Calu3 (cell line): ENCODE results near the gene KMT2D. TPM values are rescaled to one million over a fixed set of nuclear protein-coding genes. Genes with fewer than 3 reads are reported as not detected.

Source experiments
- BruUV-seq: library from RNA; stranded (reverse); fragments of 400-500 nt; replicated peaks from 2 replicates; lab custom pipeline; 2021; lab: Mats Ljungman, UMichigan
- CTCF ChIA-PET: fragments of 300-600 bp; sonication (Branson Sonifier 250); formaldehyde crosslinking; loops from one replicate; lab custom pipeline; 2022; ENCODE audit warnings: antibody characterized with exemption; lab: Charles Lee
- DNase-seq: peaks from one replicate; pipeline ENCODE4 v3.0.0; 2022
- H3K27ac Mint-ChIP-seq: one replicate; pipeline ENCODE4 v1.8.0; 2022; ENCODE audit warnings: mixed read lengths; ENCODE audit not compliant: unreplicated experiment
- H3K27me3 Mint-ChIP-seq: one replicate; pipeline ENCODE4 v1.8.0; 2022; ENCODE audit warnings: mixed read lengths; ENCODE audit not compliant: unreplicated experiment
- H3K36me3 Mint-ChIP-seq: one replicate; pipeline ENCODE4 v1.8.0; 2022; ENCODE audit warnings: mild to moderate bottlenecking, moderate library complexity, mixed read lengths; ENCODE audit not compliant: insufficient read depth, unreplicated experiment
- H3K4me1 Mint-ChIP-seq: one replicate; pipeline ENCODE4 v1.8.0; 2022; ENCODE audit warnings: mild to moderate bottlenecking, low read depth, mixed read lengths; ENCODE audit not compliant: unreplicated experiment
- H3K4me3 Mint-ChIP-seq: one replicate; pipeline ENCODE4 v1.8.0; 2022; ENCODE audit warnings: mild to moderate bottlenecking, low read depth, moderate library complexity, mixed read lengths; ENCODE audit not compliant: unreplicated experiment
- H3K9me3 Mint-ChIP-seq: one replicate; pipeline ENCODE4 v1.8.0; 2022; ENCODE audit warnings: low read depth, mixed read lengths; ENCODE audit not compliant: unreplicated experiment
- intact Hi-C: fragments of 100-400 bp; cut with micrococcal nuclease; formaldehyde crosslinking; loops from one replicate; pipeline ENCODE4 v1.10.0; 2022; ENCODE audit not compliant: unreplicated experiment
- total RNA-seq: library from RNA; stranded (reverse); gene quantifications from 2 replicates; pipeline ENCODE4 v1.2.3, GENCODE V29; 2022
- TF ChIP-seq, protein P1 (sequence below): fragments of 200-600 bp; IDR thresholded peaks from one replicate; pipeline ENCODE4 v1.8.0; 2022; ENCODE audit warnings: antibody characterized with exemption; ENCODE audit not compliant: unreplicated experiment

Gene KMT2D
- total RNA-seq, 1 experiment from 2014 or later = 72.9 TPM

DNA sequence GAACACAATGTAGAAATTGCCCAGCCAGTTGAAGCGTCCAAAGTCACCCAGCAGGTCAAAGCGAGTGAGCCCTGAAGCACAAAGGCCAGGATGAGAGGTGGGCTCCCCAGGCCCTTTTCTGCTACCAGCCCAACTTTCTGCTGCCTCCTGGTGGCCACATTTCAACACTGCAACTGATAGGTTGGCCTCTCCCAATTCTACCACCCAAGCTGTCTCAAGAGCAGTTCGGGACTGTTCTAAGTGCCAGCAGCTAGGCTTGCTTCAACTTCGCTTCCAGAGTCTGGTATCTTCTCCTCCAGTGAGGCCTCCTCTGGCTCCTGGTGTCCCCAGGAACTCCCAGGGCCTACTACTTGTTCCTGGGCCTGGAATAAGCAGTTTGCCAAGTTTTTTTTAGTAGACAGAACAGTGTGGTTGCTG lies 37.4 kb upstream of the KMT2D start:
- DNase-seq = peak; percentile 33
- CTCF ChIA-PET = interaction anchor here (0.5 to 2.1 kb wide), 5 partner anchors 9 to 253 kb away, joined by 3 to 6 read pairs (median 3); no protein-coding TSS in a partner anchor
- TF ChIP-seq, protein P1, sequence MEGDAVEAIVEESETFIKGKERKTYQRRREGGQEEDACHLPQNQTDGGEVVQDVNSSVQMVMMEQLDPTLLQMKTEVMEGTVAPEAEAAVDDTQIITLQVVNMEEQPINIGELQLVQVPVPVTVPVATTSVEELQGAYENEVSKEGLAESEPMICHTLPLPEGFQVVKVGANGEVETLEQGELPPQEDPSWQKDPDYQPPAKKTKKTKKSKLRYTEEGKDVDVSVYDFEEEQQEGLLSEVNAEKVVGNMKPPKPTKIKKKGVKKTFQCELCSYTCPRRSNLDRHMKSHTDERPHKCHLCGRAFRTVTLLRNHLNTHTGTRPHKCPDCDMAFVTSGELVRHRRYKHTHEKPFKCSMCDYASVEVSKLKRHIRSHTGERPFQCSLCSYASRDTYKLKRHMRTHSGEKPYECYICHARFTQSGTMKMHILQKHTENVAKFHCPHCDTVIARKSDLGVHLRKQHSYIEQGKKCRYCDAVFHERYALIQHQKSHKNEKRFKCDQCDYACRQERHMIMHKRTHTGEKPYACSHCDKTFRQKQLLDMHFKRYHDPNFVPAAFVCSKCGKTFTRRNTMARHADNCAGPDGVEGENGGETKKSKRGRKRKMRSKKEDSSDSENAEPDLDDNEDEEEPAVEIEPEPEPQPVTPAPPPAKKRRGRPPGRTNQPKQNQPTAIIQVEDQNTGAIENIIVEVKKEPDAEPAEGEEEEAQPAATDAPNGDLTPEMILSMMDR = peak; percentile 43
- no peak overlapping the region for H3K4me3 Mint-ChIP-seq
- no TSS peak for BruUV-seq
- peaks cover 30% of the 10 kb centered on the region for H3K27me3 Mint-ChIP-seq
- no peaks in the 10 kb centered on the region for H3K9me3 Mint-ChIP-seq
- no peak overlapping the region for H3K27ac Mint-ChIP-seq
- intact Hi-C loops = loop anchor here (2.0 kb wide), 1 partner anchor 33 kb away; no protein-coding TSS in a partner anchor
- H3K4me1 Mint-ChIP-seq = peaks cover 9% of the 10 kb centered on the region
- H3K36me3 Mint-ChIP-seq = peaks cover 10% of the 10 kb centered on the region

DNA sequence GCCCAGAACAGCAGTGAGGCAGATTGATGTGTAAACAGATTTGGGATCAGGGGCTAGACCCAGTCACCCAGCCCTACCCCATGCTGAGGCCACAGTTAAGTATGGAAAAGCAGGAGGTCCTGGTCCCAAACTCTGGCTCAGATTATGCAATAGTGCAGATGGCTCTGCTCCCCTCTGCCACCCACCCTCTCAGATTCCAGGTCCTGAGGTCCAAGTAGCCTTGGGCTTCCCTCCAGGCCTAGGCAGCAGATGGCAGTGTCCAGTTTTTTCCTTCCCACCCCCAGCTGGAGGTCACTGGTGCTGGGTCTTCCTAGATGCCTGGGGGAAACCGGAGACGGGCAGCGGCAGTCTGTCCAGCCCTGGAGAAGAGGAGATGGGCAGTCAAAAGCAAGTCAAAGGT lies 36.8 kb upstream of the KMT2D start:
- H3K27me3 Mint-ChIP-seq = peaks cover 37% of the 10 kb centered on the region
- H3K4me1 Mint-ChIP-seq = peaks cover 9% of the 10 kb centered on the region
- CTCF ChIA-PET = interaction anchor here (0.5 to 0.8 kb wide), 3 partner anchors 9 to 253 kb away, joined by 3 to 4 read pairs (median 3); no protein-coding TSS in a partner anchor
- intact Hi-C loops = no loop called here
- no peak overlapping the region for H3K27ac Mint-ChIP-seq
- no peaks in the 10 kb centered on the region for H3K9me3 Mint-ChIP-seq
- TF ChIP-seq, protein P1 = no peak
- peaks cover 10% of the 10 kb centered on the region for H3K36me3 Mint-ChIP-seq
- DNase-seq = no peak
- no TSS peak for BruUV-seq
- H3K4me3 Mint-ChIP-seq = no peak overlapping the region

DNA sequence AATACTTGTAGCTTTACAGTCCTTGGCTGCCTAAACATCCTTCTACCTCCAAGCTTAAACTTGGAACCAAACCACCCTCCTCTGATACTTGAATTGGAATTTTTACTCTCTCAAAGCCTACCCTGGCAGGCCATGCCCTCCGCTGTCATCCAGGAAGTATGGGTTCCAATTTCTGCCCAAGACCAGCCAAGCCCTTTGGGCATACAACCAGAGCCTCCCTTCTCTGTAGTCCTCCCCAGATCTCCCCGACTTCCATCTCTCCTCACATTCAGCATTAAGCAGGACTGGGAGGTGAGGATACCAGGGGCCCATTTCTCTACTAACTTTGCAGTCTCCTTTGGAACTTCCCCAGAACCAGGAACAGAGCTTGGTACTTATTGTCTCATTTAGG lies 34.4 kb upstream of the KMT2D start:
- no peak for DNase-seq
- BruUV-seq = no TSS peak
- H3K27ac Mint-ChIP-seq = no peak overlapping the region

DNA sequence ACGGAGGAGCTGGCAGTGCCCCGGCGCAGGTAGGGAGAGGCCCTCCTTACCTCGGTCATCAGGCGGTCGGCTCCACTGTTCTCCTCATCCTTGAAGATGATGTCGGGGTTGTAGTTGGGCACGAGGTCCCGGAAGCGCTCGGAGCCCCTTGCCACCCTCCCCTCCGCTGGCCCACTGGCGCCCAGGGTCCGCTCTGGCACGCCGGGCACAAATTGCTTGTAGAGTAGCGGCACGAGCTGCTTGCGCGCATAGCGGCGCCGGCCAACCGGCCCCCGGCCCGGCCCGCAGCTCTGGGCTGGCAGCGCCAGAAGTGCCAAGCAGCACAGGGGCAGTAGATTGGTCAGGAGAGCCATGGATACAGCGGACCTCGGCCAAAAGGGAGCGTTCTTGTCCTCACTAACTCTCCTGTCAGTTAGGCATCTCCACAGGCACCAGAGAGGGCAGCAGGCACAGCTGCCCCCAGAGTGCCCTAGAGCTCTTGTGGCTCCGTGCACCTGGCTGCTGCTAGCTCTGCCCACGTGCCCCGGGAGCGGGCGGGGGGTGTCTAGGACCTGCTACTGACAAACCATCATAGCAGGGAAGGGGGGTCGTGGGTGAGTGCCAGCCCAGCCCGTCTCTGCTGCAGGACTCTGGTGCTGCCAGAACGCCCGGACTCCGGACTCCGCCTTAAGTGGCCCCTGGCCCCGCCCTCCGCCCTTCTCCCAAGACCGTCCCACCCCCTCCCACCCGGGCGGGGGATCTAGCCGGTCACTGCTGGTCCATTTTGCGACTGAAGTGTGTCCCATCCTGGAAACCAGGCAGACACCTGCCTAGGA lies 33.8 kb upstream of the KMT2D start, which contains the start of gene DHH:
TSS of gene DHH (minus strand) at position 642 of the 815 bp plus-strand sequence. CDS start at position 353, 289 bp downstream.
- DNase-seq = peak; percentile 32
- no TSS peak for BruUV-seq
- Mint-ChIP-seq H3K27me3 (peaks cover 57% of the 10 kb centered on the region), H3K4me3 (peak within 1 kb of the TSS; percentile 42), H3K36me3 (peaks cover 10% of the 10 kb centered on the region), H3K4me1 (peaks cover 9% of the 10 kb centered on the region), H3K27ac (no peak within 1 kb of the TSS), H3K9me3 (no peaks in the 10 kb centered on the region)
- CTCF ChIA-PET = interaction anchor here (0.5 to 1.9 kb wide), 2 partner anchors 10 to 104 kb away, joined by 4 to 8 read pairs; no protein-coding TSS in a partner anchor
- TF ChIP-seq, protein P1 = no peak
- intact Hi-C loops = no loop called here

More for the DNA sequence above, 34.4 kb upstream of the KMT2D start:
- Mint-ChIP-seq H3K4me1 (peaks cover 9% of the 10 kb centered on the region), H3K9me3 (no peaks in the 10 kb centered on the region), H3K36me3 (peaks cover 10% of the 10 kb centered on the region), H3K27me3 (peaks cover 57% of the 10 kb centered on the region), H3K4me3 (peak overlapping the region; percentile 42)
- intact Hi-C loops = no loop called here
- CTCF ChIA-PET = interaction anchor here (0.5 to 1.9 kb wide), 2 partner anchors 9 to 105 kb away, joined by 4 to 8 read pairs; no protein-coding TSS in a partner anchor
- TF ChIP-seq, protein P1 = no peak
